Neural crest cell (in vitro differentiated cells): ENCODE measurements around the gene CTIF. TPM values are rescaled to one million over a fixed set of nuclear protein-coding genes. Genes with fewer than 3 reads are reported as not detected.

ENCODE experiments used
- DNase-seq: peaks from one replicate; pipeline ENCODE4 v3.0.0; 2021; ENCODE audit warnings: low read depth, mixed read lengths, low spot score
- H3K27ac Mint-ChIP-seq: one replicate; pipeline ENCODE4 v1.8.0; 2021; ENCODE audit warnings: mild to moderate bottlenecking, mixed read lengths; ENCODE audit not compliant: unreplicated experiment
- H3K27me3 Mint-ChIP-seq: 2 replicates; pipeline ENCODE4 v1.8.0; 2021; ENCODE audit warnings: low read depth, mild to moderate bottlenecking, mixed read lengths
- H3K36me3 Mint-ChIP-seq: 2 replicates; pipeline ENCODE4 v1.8.0; 2021; ENCODE audit warnings: low read depth, mild to moderate bottlenecking, mixed read lengths
- H3K4me1 Mint-ChIP-seq: 2 replicates; pipeline ENCODE4 v1.8.0; 2021; ENCODE audit warnings: mixed read lengths
- H3K4me3 Mint-ChIP-seq: one replicate; pipeline ENCODE4 v1.8.0; 2021; ENCODE audit warnings: mild to moderate bottlenecking, mixed read lengths
- H3K9me3 Mint-ChIP-seq: 2 replicates; pipeline ENCODE4 v1.8.0; 2021; ENCODE audit warnings: mixed read lengths
- CTCF ChIP-seq: fragments of 200-600 bp; sonication (generic); conservative IDR thresholded peaks from 2 replicates; pipeline ENCODE4 v1.5.0; 2021; ENCODE audit warnings: antibody characterized with exemption, mild to moderate bottlenecking
- total RNA-seq: library from RNA; stranded (reverse); gene quantifications from 2 replicates; pipeline ENCODE4 v1.2.1, GENCODE V29; 2021

CTIF gene
- total RNA-seq, 1 donor from 2014 or later, result 52.6 TPM

GRCh38 chr18:48534364-48534763, 4.5 kb upstream of the CTIF start:
- H3K9me3 Mint-ChIP-seq, result no peaks in the 10 kb centered on the region
- H3K4me1 Mint-ChIP-seq, result peaks cover 9% of the 10 kb centered on the region
- no peaks in the 10 kb centered on the region for H3K27me3 Mint-ChIP-seq
- H3K27ac Mint-ChIP-seq, result no peak overlapping the region
- no peak overlapping the region for H3K4me3 Mint-ChIP-seq
- TF ChIP-seq CTCF, result no peak
- no peaks in the 10 kb centered on the region for H3K36me3 Mint-ChIP-seq
- no peak for DNase-seq

GRCh38 chr18:48535956-48536355, 2.9 kb upstream of the CTIF start:
- H3K36me3 Mint-ChIP-seq, result no peaks in the 10 kb centered on the region

GRCh38 chr18:48536516-48536915, 2.3 kb upstream of the CTIF start:
- Mint-ChIP-seq H3K27ac (no peak overlapping the region), H3K4me1 (peaks cover 13% of the 10 kb centered on the region), H3K27me3 (no peaks in the 10 kb centered on the region), H3K9me3 (no peaks in the 10 kb centered on the region), H3K4me3 (peak overlapping the region; percentile 36), H3K36me3 (no peaks in the 10 kb centered on the region)
- no peak for DNase-seq
- TF ChIP-seq CTCF, result no peak

More at GRCh38 chr18:48535956-48536355, 2.9 kb upstream of the CTIF start:
- no peak for TF ChIP-seq CTCF
- no peak for DNase-seq
- no peak overlapping the region for H3K27ac Mint-ChIP-seq
- H3K4me3 Mint-ChIP-seq, result peak overlapping the region; percentile 36
- H3K27me3 Mint-ChIP-seq, result no peaks in the 10 kb centered on the region
- peaks cover 9% of the 10 kb centered on the region for H3K4me1 Mint-ChIP-seq
- H3K9me3 Mint-ChIP-seq, result no peaks in the 10 kb centered on the region

GRCh38 chr18:48539406-48540250, 797 bp downstream of the CTIF start:
- no peak overlapping the region for H3K27ac Mint-ChIP-seq

More at GRCh38 chr18:48539406-48540250, 797 bp downstream of the CTIF start:
- no peak for TF ChIP-seq CTCF
- no peaks in the 10 kb centered on the region for H3K9me3 Mint-ChIP-seq
- H3K4me3 Mint-ChIP-seq, result peak overlapping the region; percentile 98
- no peaks in the 10 kb centered on the region for H3K36me3 Mint-ChIP-seq
- H3K27me3 Mint-ChIP-seq, result no peaks in the 10 kb centered on the region
- DNase-seq, result peak; percentile 52
- peaks cover 27% of the 10 kb centered on the region for H3K4me1 Mint-ChIP-seq
